ENCODE results near the gene ARID1B.

Gene ARID1B

DNA sequence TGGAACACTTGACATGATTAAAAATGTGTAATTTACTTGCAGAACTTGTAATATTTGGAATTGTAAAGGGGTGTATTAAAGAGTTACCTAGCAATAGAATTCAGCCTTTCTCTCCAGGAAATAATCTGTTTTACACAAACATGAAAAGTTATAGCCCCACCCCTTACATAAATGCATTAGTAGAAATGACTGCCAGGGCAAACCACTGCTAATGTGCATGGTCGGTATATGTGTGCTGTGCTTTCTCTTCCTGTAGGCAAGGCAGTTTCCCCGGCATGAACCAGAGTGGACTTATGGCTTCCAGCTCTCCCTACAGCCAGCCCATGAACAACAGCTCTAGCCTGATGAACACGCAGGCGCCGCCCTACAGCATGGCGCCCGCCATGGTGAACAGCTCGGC, 389.6 kb downstream of the ARID1B start:
- Histone ChIP-seq H2AFZ (ENCODE audit: low read depth, low read length) (no peak overlapping the region), H3K4me1 (ENCODE audit: insufficient read depth, low read length) (no peaks in the 10 kb centered on the region), H3K27me3 (ENCODE audit: insufficient read depth, low read length, poor library complexity) (no peaks in the 10 kb centered on the region), H3K36me3 (ENCODE audit: insufficient read depth, low read length) (peaks cover 59% of the 10 kb centered on the region), H3K9me3 (ENCODE audit: insufficient read depth, low read length, severe bottlenecking) (no peaks in the 10 kb centered on the region), H3K27ac (ENCODE audit: low read length) (no peak overlapping the region), H3K79me2 (ENCODE audit: insufficient read depth, low read length) (no peaks in the 10 kb centered on the region), H4K20me1 (ENCODE audit: insufficient read depth, low read length) (peaks cover 7% of the 10 kb centered on the region), H3K4me2 (ENCODE audit: insufficient read depth, low read length) (no peak overlapping the region), H3K4me3 (ENCODE audit: low read depth in 1 of 2, low read length in 2 of 2) (no peak overlapping the region), H3K9ac (ENCODE audit: low read depth, low read length) (no peak overlapping the region)
- DNase-seq (no peak), ATAC-seq (ENCODE audit: insufficient read depth, low read depth) (no peak)
- TF ChIP-seq EZH2 (IDR thresholded peaks at IDR 0.05; ENCODE audit: borderline replicate concordance, low read depth, low read length, severe bottlenecking), result no peak
- TF ChIP-seq, protein P1, sequence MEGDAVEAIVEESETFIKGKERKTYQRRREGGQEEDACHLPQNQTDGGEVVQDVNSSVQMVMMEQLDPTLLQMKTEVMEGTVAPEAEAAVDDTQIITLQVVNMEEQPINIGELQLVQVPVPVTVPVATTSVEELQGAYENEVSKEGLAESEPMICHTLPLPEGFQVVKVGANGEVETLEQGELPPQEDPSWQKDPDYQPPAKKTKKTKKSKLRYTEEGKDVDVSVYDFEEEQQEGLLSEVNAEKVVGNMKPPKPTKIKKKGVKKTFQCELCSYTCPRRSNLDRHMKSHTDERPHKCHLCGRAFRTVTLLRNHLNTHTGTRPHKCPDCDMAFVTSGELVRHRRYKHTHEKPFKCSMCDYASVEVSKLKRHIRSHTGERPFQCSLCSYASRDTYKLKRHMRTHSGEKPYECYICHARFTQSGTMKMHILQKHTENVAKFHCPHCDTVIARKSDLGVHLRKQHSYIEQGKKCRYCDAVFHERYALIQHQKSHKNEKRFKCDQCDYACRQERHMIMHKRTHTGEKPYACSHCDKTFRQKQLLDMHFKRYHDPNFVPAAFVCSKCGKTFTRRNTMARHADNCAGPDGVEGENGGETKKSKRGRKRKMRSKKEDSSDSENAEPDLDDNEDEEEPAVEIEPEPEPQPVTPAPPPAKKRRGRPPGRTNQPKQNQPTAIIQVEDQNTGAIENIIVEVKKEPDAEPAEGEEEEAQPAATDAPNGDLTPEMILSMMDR (IDR thresholded peaks at IDR 0.05; ENCODE audit: borderline replicate concordance, extremely low read depth, low read length, poor library complexity, severe bottlenecking), result no peak

DNA sequence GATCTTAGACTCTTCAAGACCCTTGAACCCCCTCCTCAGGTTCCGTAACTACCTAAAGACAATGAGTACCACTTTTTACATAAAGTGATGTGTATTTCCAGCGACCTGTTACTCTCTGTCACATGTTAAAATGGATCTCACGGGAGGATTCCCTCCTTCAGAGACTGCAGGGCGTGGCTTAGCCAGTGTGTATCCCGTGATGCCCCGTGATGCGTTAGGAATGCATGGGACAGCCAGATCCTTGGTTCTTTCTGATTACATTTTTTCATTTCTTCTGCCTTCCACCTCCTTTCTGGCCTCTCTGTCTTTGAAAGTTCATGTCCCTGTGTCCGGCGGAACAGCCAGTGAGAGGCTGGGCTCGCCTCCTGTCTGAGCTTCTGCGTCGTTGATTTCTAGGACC, 390.7 kb downstream of the ARID1B start:
- Histone ChIP-seq H3K79me2 (ENCODE audit: insufficient read depth, low read length) (no peaks in the 10 kb centered on the region), H3K27ac (ENCODE audit: low read length) (no peak overlapping the region), H3K9me3 (ENCODE audit: insufficient read depth, low read length, severe bottlenecking) (no peaks in the 10 kb centered on the region), H3K36me3 (ENCODE audit: insufficient read depth, low read length) (peaks cover 55% of the 10 kb centered on the region), H3K9ac (ENCODE audit: low read depth, low read length) (no peak overlapping the region), H3K4me3 (ENCODE audit: low read depth in 1 of 2, low read length in 2 of 2) (no peak overlapping the region), H3K4me2 (ENCODE audit: insufficient read depth, low read length) (no peak overlapping the region), H3K27me3 (ENCODE audit: insufficient read depth, low read length, poor library complexity) (no peaks in the 10 kb centered on the region), H4K20me1 (ENCODE audit: insufficient read depth, low read length) (peaks cover 7% of the 10 kb centered on the region), H2AFZ (ENCODE audit: low read depth, low read length) (no peak overlapping the region), H3K4me1 (ENCODE audit: insufficient read depth, low read length) (no peaks in the 10 kb centered on the region)
- no peak for TF ChIP-seq EZH2 (IDR thresholded peaks at IDR 0.05; ENCODE audit: borderline replicate concordance, low read depth, low read length, severe bottlenecking)
- TF ChIP-seq, protein P1 (IDR thresholded peaks at IDR 0.05; ENCODE audit: borderline replicate concordance, extremely low read depth, low read length, poor library complexity, severe bottlenecking), result no peak
- no peak for DNase-seq
- no peak for ATAC-seq (ENCODE audit: insufficient read depth, low read depth)

- ATAC-seq (ENCODE audit: insufficient read depth, low read depth), result no peak
- DNase-seq, result no peak
These were observed 391.3 kb downstream of the ARID1B start for GRCh38 chr6:157168471-157168870.

More at GRCh38 chr6:157168471-157168870, 391.3 kb downstream of the ARID1B start:
- Histone ChIP-seq H3K4me3 (ENCODE audit: low read depth in 1 of 2, low read length in 2 of 2) (no peak overlapping the region), H3K9me3 (ENCODE audit: insufficient read depth, low read length, severe bottlenecking) (no peaks in the 10 kb centered on the region), H4K20me1 (ENCODE audit: insufficient read depth, low read length) (peaks cover 2% of the 10 kb centered on the region), H3K36me3 (ENCODE audit: insufficient read depth, low read length) (peaks cover 49% of the 10 kb centered on the region), H2AFZ (ENCODE audit: low read depth, low read length) (no peak overlapping the region), H3K9ac (ENCODE audit: low read depth, low read length) (no peak overlapping the region), H3K79me2 (ENCODE audit: insufficient read depth, low read length) (no peaks in the 10 kb centered on the region), H3K4me2 (ENCODE audit: insufficient read depth, low read length) (no peak overlapping the region), H3K27me3 (ENCODE audit: insufficient read depth, low read length, poor library complexity) (no peaks in the 10 kb centered on the region), H3K4me1 (ENCODE audit: insufficient read depth, low read length) (no peaks in the 10 kb centered on the region), H3K27ac (ENCODE audit: low read length) (no peak overlapping the region)
- TF ChIP-seq EZH2 (IDR thresholded peaks at IDR 0.05; ENCODE audit: borderline replicate concordance, low read depth, low read length, severe bottlenecking), result no peak
- TF ChIP-seq, protein P1 (IDR thresholded peaks at IDR 0.05; ENCODE audit: borderline replicate concordance, extremely low read depth, low read length, poor library complexity, severe bottlenecking), result no peak

Data from DND-41 (cell line).